T47D (cell line): ENCODE measurements around the gene RAP1GAP.
"Not testable (repeated sequence)": the region's sequence is repeated elsewhere in the genome, so short reads cannot be mapped to it uniquely, and the experiment has no call there.

ENCODE experiments used
- DNase-seq, 2 experiments: peaks; one replicate each; pipeline versions ENCODE4 v3.0.0 to v3.0.0-alpha.2; 2011 to 2012; ENCODE audit warnings: low read depth in 1 of 2, low spot score in 1 of 2
- JUND ChIP-seq: IDR thresholded peaks from 2 replicates; pipeline ENCODE4 v1.6.1; 2012; ENCODE audit warnings: low read depth
- in situ Hi-C: cut with HindIII; loops from 2 replicates; pipeline ENCODE4 v1.10.0; 2016; ENCODE audit warnings: low sequenced_read_pairs, low pct_unique_long_range_greater_than_20kb

Gene RAP1GAP

DNA sequence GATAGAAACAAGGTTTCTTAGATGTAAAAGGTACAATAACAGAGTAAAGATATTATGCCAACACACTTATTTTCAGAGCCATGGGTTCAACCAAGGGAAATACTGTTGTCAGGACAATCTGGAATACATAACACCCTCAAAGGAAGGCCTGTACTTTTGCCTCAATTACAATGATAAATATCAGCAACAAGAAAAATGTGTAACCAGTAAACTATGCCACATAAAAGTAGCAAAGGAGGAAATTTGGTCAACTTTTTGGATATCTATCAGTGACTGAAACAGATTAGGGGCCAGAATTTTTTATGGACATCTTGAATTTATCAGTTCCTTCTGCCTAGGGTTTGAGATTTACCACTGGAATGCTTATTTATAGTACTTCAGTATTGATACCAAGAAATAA, 24.6 kb upstream of the RAP1GAP start:
- in situ Hi-C loops: no loop called here
- DNase-seq: no peak
- no peak for TF ChIP-seq JUND

DNA sequence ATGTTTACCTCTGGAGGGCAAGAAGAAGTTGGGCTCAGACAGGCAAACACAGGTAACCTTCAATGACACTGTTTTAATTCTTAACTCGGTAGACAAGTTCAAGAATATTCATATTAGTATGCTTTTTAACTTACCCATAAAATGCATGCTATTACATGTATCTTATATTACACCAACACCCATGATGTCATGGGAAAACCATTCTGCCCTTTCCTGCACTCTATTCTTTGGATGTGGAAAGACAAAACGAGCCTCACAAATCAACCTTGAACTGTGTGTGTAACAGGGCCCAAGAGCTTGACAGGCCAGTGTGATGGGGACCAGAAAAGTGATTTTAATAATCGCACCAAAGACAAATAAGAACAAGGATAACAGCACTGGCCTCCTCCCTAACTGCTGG, 22.6 kb upstream of the RAP1GAP start:
- DNase-seq: no peak
- in situ Hi-C loops: no loop called here
- TF ChIP-seq JUND: no peak

DNA sequence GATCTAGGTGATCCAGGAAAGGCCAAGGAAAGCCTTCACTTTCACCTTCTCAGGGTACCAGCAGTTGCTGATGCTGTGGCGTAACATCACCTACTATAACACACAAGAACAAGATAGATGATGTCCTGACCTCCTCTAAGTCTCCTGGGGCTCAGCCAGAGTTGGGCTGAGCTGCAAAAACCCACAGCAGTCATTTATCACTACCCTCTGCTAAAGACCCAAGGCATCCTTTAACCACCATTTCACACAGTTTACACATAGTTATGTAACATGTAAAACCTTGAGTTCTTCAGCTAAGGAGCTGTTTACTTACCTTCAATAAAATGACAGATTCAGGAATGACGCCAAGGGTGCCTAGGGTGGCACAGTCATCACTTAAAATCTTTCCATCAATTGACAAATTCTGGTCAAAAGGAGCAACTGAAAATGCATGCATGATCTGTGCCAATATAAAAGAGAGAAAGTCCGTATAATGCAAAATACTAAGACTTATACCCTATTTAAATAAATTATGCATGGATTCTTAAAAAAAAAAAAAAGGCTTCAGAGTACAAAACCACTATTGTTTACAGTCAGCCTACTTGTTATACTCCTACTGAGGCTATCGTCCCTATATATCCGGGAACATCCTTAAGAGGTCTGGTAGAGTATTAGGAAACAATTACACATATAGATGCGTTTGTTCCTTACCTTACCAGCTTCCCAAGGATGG, 20.7 kb upstream of the RAP1GAP start:
- no peak for TF ChIP-seq JUND
- no peak for DNase-seq
- in situ Hi-C loops: no loop called here

DNA sequence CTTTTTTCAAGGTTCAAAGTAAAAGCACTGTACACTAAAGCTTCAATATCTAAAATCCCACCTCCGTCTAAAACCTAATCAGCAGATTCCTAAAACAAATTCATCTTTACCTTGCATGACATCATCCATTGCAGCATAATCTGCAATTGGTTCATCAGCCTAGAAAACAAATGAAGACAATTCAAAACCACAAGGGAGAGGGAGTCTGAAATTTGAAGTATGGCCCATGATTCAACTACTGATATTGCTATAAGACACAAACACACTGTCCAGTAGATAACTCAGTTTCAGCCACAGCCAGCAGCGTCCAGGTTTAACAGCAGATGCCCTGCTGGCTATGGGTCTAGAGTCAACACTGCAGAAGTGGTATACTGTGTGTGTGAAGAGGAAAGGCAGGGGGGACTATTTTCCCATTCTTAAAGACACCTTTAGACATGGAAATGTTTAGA, 17.9 kb upstream of the RAP1GAP start:
- TF ChIP-seq JUND: no peak
- in situ Hi-C loops: no loop called here
- DNase-seq: no peak

DNA sequence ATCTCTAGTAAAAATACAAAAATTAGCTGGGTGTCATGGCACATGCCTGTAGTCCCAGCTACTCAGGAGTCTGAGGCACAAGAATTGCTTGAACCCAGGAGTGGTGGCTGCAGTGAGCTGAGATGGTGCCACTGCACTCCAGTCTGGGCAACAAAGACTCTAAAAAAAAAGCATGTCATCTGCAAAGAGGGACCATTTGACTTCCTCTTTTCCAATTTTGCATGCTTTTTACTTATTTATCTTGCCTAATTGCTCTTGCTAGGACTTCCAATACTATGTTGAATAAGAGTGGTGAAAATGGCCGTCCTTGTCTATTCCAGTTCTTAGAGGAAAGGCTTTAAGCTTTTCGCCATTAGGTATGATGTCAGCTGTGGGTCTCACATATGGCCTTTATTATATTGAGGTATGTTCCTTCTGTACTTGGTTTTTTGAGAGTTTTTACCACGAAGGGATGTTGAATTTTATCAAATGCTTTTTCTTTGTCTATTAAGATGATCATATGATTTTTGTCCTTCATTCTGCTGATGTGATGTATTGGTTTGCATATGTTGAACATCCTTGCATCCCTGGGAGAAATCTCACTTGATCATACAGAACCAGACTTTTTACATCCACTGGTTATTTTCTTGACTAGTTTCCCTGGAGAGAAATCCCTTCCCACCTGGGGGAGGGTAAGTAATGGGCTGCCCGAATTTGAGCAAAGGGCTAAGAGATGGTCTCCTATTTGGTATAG, 17.0 kb upstream of the RAP1GAP start:
- in situ Hi-C loops: no loop called here
- no peak for TF ChIP-seq JUND
- no peak for DNase-seq

DNA sequence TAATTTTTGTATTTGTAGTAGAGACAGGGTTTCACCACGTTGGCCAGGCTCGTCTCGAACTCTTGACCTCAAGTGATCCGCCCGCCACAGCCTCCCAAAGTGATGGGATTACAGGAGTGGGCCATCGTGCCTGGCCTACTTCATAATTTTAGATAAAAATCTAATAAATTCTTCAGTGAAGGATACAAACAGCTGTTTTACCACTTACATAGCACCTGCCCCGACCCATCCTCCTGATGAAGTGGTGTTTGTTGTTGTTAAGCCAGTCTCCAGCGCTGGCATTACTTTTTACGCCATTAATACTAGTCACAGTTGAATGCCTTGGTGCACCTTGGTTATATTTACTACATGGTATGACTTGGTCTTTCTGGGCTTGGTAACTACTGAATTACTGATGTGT, 12.3 kb upstream of the RAP1GAP start:
- in situ Hi-C loops: no loop called here
- TF ChIP-seq JUND: no peak
- no peak for DNase-seq

DNA sequence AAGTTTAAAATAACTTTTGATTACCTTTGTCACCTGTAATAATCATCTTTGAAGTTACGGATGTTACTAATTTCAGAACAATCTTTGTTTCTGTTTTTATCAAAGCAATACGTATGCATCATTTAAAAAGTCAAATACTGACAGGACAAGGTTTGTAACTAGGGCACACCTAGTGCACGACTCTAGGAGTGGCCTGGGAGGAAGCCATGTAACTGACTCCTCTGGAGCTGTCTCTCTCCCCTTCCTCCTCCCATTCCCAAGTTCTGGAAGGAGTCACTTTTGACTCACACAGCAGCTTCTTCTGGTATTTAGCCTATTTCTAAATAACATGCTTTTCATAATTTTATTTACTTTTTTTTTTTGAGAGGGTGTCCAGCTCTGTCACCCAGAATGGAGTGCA, 11.8 kb upstream of the RAP1GAP start:
- no peak for DNase-seq
- in situ Hi-C loops: no loop called here
- TF ChIP-seq JUND: no peak

DNA sequence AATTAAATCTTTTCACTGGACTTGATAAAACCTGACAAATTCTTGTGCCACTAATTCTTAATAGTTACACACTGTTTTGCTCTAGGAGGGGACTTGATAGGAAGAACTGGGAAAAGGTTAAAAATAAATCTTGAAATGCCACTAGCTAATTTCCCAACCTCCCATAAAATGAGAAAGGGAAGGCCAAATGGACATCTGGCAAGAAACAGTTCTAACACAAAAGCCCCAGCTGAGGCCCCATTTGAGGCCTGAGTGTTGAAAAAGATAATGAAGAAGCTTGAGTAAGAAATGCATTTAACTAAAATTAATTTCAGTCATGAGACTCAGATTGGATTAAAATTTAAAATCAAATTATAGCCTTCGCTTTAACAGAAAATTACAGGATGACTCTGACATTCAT, 11.2 kb upstream of the RAP1GAP start:
- in situ Hi-C loops: no loop called here
- TF ChIP-seq JUND: no peak
- DNase-seq: no peak

DNA sequence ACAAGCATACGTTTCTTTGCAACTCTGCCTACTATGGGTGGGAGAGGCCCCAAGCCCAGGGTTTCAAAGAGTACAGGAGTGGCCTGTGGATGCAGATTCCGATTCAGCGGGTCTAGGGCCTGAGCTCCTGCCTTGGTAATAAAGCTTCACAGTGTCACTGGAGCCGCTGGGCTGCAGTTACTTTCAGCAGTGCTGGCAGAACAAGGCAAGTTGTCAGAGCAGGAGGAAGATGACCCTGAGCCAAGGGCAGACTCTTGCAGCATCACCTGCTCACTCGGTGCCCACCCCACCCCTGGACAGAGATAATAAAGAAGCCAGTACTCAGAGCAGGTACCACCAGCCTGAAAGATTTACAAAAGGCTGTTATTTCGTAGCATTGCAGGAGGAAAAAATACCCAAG, 8.0 kb upstream of the RAP1GAP start:
- DNase-seq: no peak
- in situ Hi-C loops: no loop called here
- no peak for TF ChIP-seq JUND

DNA sequence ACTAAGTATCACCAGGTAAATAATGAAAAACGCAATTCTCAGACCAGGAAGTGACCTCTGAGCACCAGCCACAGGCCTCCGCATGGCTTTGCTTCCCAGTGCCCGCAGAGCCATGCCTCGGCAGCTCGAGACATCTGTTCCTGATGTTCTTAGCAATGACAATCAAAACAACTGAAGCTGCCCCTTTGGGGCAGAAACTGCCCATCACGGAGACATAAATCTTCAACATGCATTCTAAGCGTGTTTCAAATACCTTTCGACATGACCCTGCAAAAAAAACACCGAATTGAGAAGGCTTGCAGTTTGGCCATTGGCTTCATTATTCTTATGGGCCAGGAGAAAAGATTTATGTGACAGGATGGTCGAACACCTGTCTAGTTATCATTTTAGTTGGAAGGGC, 5.8 kb upstream of the RAP1GAP start:
- DNase-seq: no peak
- TF ChIP-seq JUND: no peak
- in situ Hi-C loops: no loop called here

DNA sequence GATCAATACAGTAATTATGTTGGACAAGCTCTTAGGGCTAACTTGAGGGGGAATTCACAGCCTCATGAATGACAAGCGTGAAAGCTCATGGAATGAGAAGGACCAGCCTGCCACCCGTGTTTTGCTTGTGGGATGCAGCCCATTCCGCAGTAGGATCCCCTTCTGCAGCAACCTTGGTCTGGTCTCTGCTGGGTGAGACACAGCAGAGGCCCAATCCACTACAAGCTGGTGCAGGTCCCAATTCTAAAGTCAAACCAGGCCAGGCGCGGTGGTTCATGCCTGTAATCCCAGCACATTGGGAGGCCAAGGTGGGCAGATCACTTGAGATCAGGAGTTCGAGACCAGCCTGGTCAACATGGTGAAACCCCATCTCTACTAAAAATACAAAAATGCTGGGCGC, 4.7 kb upstream of the RAP1GAP start:
- DNase-seq, in situ Hi-C loops: not testable (repeated sequence)

DNA sequence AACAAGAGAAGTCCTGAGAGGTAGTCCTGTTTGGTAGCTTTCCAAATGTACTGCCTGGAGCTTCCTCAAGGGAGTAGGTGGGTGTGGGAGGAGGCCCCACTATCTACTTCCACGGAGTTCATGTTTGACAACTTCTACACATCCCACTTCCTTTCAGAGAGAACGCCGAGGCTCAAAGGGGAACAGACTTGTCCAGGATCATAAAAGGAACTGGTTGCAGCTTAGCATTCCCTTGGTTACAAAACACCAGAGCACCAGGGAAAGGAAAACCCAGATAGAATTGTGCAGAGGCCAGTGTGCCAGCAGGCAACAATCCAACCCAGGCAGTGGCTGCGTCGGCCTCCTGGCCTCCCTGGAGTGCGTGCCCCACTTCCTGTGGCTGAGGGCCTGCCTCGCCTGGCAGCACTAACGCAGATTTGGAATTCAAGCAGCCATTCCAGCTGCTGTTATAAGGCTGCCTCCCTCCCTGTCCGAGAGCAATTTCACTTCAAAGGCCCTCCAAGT, 4.2 kb upstream of the RAP1GAP start:
- in situ Hi-C loops: no loop called here
- no peak for DNase-seq
- TF ChIP-seq JUND: no peak

DNA sequence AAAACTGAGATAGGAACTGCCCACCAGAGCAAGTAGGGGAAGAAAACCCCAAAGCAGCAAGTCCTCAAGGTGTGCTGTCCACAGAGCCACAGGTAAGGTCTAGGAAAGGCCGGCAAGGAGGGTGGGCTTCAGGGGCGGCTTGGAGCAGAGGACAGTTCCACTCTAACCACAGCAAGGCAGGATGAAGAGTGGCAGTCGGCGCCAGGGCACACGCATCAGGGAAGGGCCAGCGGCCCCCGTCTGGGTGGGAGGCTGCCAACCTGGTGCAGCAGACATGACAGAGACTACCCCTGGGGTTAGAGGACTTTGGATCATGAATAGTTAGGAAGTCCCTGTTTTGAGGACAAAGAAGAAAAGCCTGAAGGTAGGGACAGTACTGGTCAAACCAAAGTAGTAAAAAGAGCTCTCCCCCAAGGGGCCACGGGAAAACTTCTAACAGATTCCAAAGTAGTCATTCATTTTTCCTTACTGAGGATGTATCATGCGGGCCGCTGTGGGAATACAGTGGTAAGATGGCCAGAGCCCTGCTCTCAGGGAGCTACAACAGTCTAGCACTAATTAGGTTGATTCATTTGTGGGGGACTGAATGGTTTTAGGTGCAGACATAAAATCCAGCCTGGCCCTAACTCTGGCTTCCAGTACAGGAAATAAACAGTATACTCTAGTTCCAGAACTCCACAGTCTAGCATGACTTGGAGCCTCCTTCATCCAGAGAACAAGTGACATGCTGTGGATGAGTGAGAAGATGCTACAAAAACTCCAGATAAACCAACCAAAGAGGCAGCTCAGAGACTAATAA, 3.5 kb upstream of the RAP1GAP start:
- in situ Hi-C loops: no loop called here
- DNase-seq: no peak
- TF ChIP-seq JUND: no peak
